HFFc6 (cell line): ENCODE measurements around the gene NDRG2. TPM values are rescaled to one million over a fixed set of nuclear protein-coding genes. Genes with fewer than 3 reads are reported as not detected.

Experiments used
- DNase-seq: peaks from one replicate; pipeline ENCODE4 v3.0.0-alpha.2; 2018
- H3K27ac Mint-ChIP-seq: 2 replicates; pipeline ENCODE4 v1.8.0; 2020; ENCODE audit warnings: mild to moderate bottlenecking, mixed read lengths
- H3K27me3 Mint-ChIP-seq: 2 replicates; pipeline ENCODE4 v1.8.0; 2021; ENCODE audit warnings: mild to moderate bottlenecking, moderate library complexity, mixed read lengths; ENCODE audit not compliant: insufficient read depth
- H3K36me3 Mint-ChIP-seq: 2 replicates; pipeline ENCODE4 v1.8.0; 2021; ENCODE audit warnings: low read depth, mixed read lengths
- H3K4me1 Mint-ChIP-seq: 2 replicates; pipeline ENCODE4 v1.8.0; 2020; ENCODE audit warnings: low read depth, mixed read lengths
- H3K4me3 Mint-ChIP-seq: 2 replicates; pipeline ENCODE4 v1.8.0; 2020; ENCODE audit warnings: mild to moderate bottlenecking, moderate library complexity, mixed read lengths
- H3K9me3 Mint-ChIP-seq: 2 replicates; pipeline ENCODE4 v1.8.0; 2020; ENCODE audit warnings: mild to moderate bottlenecking, mixed read lengths
- CTCF ChIP-seq: fragments of 200-600 bp; sonication (generic); IDR thresholded peaks from 2 replicates; pipeline ENCODE4 v1.5.0; 2021; ENCODE audit warnings: antibody characterized with exemption, mild to moderate bottlenecking
- total RNA-seq, 6 experiments: library from RNA; stranded (reverse); fragmentation: NEBNext Ultra II Directional; extraction: Animal tissue kit (Norgen Biotek cat#: 25700); gene quantifications; 2 replicates in 1 of 6; 3 replicates in 5 of 6; pipeline ENCODE4 v1.2.3, GENCODE V29; 2021

Gene NDRG2
- total RNA-seq, 6 experiments from 2014 or later: 0.11 to 0.31 (median 0.23) TPM; not detected in 2

DNA sequence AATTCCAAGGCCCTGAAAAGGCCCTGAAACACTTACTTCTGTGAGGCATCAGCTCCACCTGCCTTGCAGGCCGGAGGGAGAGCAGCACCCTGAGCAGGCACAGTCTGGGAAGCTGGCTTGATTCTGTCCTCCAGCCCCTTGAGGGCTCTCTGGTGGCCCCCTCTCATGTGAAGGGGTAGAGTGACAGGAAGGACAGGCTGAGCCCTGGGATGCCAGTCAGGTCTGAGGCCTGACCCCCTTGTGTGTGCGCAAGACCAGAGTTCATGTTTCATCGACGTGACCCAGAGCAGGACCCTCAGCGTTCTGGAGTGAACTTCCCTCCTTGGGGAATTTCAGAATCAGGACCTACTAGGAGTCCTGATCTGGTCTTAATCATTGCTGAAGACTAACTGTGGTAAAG lies 34.0 kb upstream of the NDRG2 start:
- Mint-ChIP-seq H3K27me3 (peaks cover 2% of the 10 kb centered on the region), H3K27ac (no peak overlapping the region), H3K9me3 (no peaks in the 10 kb centered on the region), H3K4me3 (no peak overlapping the region), H3K4me1 (peaks cover 43% of the 10 kb centered on the region), H3K36me3 (no peaks in the 10 kb centered on the region)
- DNase-seq: no peak
- TF ChIP-seq CTCF: no peak

GRCh38 chr14:21057803-21058675 lies 33.2 kb upstream of the NDRG2 start, which contains the start of gene RNASE8:
TSS of gene RNASE8 (plus strand) at chr14:21057822. CDS start at chr14:21057893, 71 bp downstream.
- no peak within 1 kb of the TSS for H3K27ac Mint-ChIP-seq
- H3K27me3 Mint-ChIP-seq: peaks cover 2% of the 10 kb centered on the region
- H3K9me3 Mint-ChIP-seq: no peaks in the 10 kb centered on the region
- peak; percentile 59; the same call in 1 of the 2 replicates for TF ChIP-seq CTCF
- no peaks in the 10 kb centered on the region for H3K36me3 Mint-ChIP-seq
- H3K4me1 Mint-ChIP-seq: peaks cover 35% of the 10 kb centered on the region
- H3K4me3 Mint-ChIP-seq: no peak within 1 kb of the TSS
- DNase-seq: peak; percentile 35

GRCh38 chr14:21056520-21057163 lies 31.8 kb upstream of the NDRG2 start:
- Mint-ChIP-seq H3K36me3 (no peaks in the 10 kb centered on the region), H3K4me1 (peaks cover 26% of the 10 kb centered on the region), H3K27me3 (peaks cover 5% of the 10 kb centered on the region; the same call in 1 of the 2 replicates), H3K27ac (no peak overlapping the region), H3K9me3 (no peaks in the 10 kb centered on the region), H3K4me3 (no peak overlapping the region)
- TF ChIP-seq CTCF: no peak
- peak; percentile 13 for DNase-seq

DNA sequence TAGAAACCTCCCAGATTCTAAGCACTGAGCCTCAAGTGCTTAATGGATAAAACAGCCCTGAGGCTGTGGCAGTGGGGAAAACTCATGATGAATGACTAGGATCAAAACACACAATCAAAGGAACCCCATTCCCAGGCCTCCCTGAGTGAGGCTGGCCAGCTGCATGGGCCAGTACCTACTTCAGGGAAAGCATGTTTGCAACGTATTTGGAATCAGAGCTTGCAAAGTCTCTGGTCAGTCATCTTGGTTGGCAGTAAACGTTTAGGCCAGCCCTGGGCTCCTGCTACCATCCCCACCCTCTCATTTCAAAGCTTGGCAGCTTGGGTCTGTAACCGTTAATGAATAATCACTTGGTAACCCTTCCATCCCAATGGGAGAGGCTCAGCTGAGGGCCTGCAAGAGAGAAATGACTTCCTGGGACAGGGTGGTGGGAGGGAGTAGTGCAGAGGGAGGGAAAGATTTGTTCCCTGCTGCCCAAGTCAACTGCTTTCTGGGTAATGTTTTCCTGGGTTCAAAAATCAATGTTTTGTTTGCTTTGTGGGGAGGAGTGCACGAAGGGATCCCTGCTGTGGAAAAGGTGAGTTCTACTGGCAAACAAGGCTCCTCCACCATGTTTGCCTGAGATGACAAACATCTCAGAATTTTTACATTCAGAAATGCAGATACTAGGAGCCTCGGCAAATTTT lies 30.7 kb upstream of the NDRG2 start:
- Mint-ChIP-seq H3K27me3 (peaks cover 5% of the 10 kb centered on the region; the same call in 1 of the 2 replicates), H3K4me1 (peaks cover 23% of the 10 kb centered on the region), H3K9me3 (no peaks in the 10 kb centered on the region), H3K27ac (no peak overlapping the region), H3K4me3 (no peak overlapping the region), H3K36me3 (no peaks in the 10 kb centered on the region)
- no peak for TF ChIP-seq CTCF
- no peak for DNase-seq

DNA sequence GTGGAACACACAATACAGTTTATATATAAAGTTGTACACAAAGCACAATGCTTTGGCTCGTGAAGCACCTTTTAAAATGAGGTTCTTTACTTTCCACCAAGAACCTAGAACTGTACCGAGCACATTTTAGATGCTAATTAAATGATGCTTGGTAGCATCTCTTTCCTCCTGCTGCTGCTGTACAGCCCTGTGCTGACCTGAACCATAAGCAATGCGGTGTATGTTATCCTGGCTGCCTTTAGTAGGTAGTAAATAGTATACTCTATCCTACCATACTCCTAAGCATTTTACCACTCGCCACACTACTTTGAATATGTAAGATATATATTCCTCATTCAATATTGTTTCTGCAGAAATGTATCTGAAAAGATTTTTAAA lies 29.9 kb upstream of the NDRG2 start:
- Mint-ChIP-seq H3K4me3 (no peak overlapping the region), H3K27ac (no peak overlapping the region), H3K4me1 (peaks cover 19% of the 10 kb centered on the region), H3K27me3 (peaks cover 5% of the 10 kb centered on the region; the same call in 1 of the 2 replicates), H3K9me3 (no peaks in the 10 kb centered on the region), H3K36me3 (no peaks in the 10 kb centered on the region)
- DNase-seq: no peak
- no peak for TF ChIP-seq CTCF
